GM19395 (cell line): ENCODE data around the gene CCDC152.

Experiments
- ATAC-seq: cut with Tn5 transposase; IDR thresholded peaks from one replicate; pipeline ENCODE4 v1.9.1; 2021; ENCODE audit warnings: mild to moderate bottlenecking, moderate library complexity; ENCODE audit not compliant: unreplicated experiment

Gene CCDC152

GRCh38 chr5:42779083-42779482, 22.5 kb downstream of the CCDC152 start:
- ATAC-seq = peak; percentile 68

DNA sequence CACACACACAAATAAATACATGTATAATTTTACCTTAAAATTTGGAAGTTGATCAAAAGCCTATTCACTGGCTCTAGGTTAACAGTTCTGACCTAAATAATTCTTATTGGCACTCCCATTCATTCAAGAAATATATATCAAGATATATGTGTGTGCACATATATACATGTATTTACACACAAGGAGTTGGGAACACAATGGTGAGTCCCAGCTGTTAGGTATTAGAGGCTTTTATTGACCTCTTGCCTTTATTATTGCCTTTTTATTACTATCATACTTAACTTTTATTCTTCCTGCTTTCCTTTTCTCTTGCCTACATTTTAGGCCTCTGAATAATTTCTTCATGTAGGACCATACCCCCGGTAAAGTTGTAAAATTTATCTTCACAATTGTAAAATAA, 25.0 kb downstream of the CCDC152 start:
- ATAC-seq = no peak

DNA sequence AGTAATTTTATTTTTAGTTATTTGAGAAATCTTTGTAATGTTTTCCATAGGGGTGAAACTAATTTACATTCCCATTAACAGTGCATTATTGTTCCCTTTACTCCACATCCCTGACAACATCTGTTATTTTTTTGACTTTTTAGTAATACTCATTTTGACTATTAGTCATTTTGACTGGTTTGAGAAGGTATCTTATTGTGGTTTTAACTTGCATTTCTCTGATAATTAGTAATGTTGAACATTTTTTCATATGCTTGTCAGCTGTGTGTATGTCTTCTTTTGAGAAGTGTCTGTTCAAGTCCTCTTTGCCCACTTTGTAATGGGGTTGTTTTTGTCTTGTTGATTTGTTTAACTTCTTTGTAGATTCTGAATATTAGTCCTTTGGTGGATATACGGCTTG, 27.5 kb downstream of the CCDC152 start:
- no peak for ATAC-seq

DNA sequence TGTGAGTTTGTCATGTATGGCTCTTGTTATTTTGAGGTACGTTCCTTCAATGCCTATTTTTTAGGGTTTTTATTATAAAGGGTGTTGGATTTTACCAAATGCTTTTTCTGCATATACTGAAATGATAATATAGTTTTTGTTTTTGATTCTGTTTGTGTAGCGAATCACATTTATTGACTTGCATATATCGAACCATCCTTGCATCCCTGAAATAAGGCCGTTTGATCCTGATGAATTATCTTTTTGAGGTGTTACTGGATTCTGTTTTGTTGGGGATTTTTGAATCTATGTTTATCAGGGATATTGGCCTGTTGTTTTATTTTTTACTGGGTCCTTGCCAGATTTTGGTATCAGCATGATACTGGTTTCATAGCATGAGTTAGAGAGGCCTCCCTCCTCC, 29.1 kb downstream of the CCDC152 start:
- no peak for ATAC-seq

- no peak for ATAC-seq
These were observed 30.5 kb downstream of the CCDC152 start for GRCh38 chr5:42787073-42787472.

- no peak for ATAC-seq
These were observed 31.2 kb downstream of the CCDC152 start for GRCh38 chr5:42787845-42788244.

DNA sequence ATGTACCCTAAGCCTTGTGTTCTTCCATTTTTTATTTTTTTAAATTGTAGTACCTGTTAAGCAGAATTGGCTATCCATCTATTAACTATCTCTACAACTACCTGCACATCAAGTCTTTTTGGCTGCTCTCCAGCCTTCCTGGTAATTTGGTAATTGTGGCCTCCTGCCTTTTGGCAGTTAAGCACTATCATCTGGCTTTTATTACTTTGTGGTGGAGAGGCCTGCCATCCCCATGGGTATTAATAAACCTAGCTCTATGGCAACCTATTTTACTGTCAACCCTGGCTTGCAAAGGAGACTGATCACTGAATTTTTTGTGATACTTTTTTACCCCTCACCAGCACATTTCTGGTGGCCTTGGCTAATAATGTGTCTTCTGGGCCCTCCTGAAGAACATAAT, 34.5 kb downstream of the CCDC152 start:
- ATAC-seq = no peak

DNA sequence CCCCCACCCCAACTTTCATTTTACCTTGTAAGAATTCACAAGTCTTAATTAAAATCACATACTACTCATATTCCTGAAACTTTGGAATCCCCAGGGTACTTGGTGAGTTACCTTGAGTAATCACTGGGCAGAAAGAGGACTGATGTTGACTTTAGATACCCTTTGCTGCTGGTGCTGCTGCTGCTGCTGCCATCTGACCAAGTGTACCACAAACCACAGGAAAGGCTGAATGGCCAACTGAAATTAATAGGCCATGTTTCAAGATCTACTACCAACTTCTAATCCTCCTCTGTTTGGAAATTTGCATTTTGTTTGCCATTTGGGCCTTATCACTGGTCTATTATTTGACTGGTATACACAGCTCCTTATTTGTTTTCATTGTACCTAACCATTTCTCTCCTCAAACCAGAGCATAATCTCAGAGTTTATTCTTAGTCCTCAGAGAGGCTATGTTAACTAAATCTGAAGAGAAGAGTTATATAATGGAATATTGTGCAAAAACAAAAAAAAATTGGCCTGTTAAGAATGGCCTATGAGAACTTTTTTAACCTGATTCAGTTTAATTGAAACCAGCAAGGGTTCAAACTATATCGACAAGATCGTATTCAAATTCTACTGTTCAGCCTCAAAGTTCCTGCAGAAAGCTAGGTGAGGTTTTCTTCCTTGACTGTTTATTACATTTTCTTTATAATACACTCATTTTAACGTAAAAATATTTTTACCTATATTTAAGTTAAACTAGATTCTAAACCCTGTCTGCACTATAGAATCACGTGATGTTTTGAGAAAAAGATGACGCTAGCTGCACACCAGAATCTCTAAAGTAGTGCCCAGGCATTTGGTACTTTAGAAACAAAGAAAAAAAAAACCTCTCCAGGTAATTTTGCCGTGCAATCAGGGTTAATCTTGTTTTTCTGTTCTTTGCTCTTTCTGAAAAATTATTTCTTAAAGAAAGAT, 41.9 kb downstream of the CCDC152 start:
- no peak for ATAC-seq

- ATAC-seq = no peak
These were observed 42.6 kb downstream of the CCDC152 start for GRCh38 chr5:42799241-42799608.

DNA sequence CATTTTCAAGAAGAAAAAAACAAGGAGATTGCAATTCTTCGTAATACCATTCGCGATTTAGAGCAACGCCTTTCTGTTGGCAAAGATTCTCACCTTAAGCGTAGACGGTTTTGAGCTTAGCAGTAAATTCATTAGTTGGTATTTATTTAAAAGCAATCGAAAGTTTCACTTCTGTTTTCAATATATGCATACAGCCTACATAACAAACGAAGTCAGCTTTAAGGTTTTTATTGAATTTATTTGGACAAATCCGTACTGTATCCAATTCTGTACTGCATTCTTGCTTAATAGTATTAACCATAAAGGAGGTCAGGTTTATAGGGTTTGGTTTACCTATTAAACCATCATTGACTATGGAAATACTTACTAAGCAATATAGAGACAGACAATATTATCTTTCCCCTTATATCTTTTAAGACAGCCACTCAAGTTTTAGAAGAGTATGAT, 43.1 kb downstream of the CCDC152 start:
- ATAC-seq = no peak

- no peak for ATAC-seq
These were observed 44.2 kb downstream of the CCDC152 start for GRCh38 chr5:42800748-42801330.

GRCh38 chr5:42801516-42802166, 45.0 kb downstream of the CCDC152 start:
- ATAC-seq = no peak

- no peak for ATAC-seq
These were observed 48.2 kb downstream of the CCDC152 start for GRCh38 chr5:42804717-42805339.

GRCh38 chr5:42806004-42806700, 49.5 kb downstream of the CCDC152 start:
- ATAC-seq = no peak

DNA sequence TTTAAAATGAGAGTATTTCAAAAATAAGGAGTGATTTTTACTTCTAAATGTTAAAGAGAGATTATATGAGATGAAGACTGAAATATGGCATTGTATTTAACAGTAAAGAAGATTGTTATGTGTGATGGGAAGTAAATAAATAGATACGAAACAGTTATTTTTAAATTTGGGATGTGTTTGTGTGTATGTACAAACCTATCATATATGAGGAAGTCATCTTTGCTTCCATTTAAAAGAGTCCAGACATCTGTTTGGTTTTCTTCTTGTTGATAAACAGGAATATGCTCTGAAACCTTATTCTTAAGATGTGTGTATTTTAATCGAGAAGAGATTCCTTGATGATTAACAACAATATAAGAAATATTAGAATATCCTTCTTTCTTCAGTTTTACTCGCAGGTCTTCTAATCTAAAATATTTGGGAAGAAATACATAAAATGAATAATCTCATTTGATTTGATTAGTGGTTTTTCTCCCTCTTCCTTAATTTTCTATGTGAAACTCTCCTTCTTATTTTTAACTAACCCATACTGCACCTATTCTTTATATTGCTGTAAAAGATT, 50.2 kb downstream of the CCDC152 start:
- ATAC-seq = no peak

- ATAC-seq = no peak
These were observed 51.3 kb downstream of the CCDC152 start for GRCh38 chr5:42807722-42808447.

- no peak for ATAC-seq
These were observed 52.4 kb downstream of the CCDC152 start for GRCh38 chr5:42808888-42809611.

DNA sequence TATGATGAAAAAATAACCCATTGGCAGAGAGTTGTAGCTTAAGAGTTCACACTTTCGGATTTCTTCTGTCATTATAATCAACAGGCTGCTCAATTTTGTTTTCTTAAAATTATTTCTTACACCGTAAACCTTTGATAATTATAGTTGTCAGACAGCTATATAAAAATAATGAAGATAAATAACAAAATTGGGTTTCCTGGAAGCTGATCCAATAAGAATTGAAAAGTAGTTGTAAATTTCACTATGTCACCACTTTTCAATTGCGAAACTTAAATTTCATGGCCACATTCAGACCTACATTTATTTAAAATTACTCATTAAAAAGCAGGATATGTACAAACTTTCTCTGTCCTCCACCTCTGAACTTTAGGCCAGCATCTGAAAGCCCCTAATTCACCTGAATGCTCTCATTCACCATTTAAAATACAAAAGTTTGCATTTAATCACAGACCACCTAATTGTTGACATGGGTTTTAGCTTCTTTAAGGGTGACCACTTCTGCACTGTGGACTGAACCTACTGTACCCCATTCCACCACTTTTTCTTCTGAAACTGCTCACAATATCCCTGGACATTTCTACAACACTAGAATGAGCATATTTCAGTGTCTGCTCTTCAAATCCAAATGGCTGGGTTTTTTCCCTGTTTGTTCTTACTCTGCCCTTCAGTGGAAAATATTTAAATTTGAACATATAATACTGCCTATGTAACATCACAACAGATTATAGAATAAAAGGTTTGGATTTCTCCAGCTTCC, 54.4 kb downstream of the CCDC152 start:
- ATAC-seq = no peak
